ENCODE results near the gene OR2AG2. TPM values are rescaled to one million over a fixed set of nuclear protein-coding genes. Genes with fewer than 3 reads are reported as not detected.

The OR2AG2 gene
- total RNA-seq, 2 donors from 2014 or later = 0.47 TPM; not detected in 1

DNA sequence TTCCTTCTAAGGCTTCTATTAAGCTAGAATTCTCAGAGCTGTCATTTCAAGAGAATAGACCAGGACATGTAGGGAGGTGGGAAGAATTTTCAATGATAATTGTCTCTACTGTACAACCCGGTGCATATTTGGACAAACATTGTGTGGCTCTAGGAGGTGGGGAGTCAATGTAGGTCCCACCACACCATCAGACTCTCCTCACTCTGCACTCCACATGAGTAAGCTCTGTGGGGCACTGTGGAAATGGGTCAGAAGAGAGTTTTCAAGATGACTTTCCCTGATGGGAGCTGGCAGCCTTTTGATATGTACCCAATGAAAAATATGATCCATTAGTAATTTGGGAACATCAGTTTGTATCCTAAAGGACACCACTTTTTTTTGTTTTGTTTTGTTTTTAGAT is 33.2 kb downstream of the OR2AG2 start:
- Histone ChIP-seq H3K9me3 (no peaks in the 10 kb centered on the region), H3K27ac (no peak overlapping the region), H3K36me3 (no peaks in the 10 kb centered on the region), H3K4me1 (no peaks in the 10 kb centered on the region), H3K27me3 (no peaks in the 10 kb centered on the region), H3K4me3 (no peak overlapping the region), H3K9ac (ENCODE audit: low read depth in 2 of 2, low read length in 2 of 2) (no peak overlapping the region)
- intact Hi-C loops (cut with DNase I) = no loop called here
- TF ChIP-seq, protein P1, sequence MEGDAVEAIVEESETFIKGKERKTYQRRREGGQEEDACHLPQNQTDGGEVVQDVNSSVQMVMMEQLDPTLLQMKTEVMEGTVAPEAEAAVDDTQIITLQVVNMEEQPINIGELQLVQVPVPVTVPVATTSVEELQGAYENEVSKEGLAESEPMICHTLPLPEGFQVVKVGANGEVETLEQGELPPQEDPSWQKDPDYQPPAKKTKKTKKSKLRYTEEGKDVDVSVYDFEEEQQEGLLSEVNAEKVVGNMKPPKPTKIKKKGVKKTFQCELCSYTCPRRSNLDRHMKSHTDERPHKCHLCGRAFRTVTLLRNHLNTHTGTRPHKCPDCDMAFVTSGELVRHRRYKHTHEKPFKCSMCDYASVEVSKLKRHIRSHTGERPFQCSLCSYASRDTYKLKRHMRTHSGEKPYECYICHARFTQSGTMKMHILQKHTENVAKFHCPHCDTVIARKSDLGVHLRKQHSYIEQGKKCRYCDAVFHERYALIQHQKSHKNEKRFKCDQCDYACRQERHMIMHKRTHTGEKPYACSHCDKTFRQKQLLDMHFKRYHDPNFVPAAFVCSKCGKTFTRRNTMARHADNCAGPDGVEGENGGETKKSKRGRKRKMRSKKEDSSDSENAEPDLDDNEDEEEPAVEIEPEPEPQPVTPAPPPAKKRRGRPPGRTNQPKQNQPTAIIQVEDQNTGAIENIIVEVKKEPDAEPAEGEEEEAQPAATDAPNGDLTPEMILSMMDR (IDR thresholded peaks at IDR 0.05) = no peak
- DNase-seq = no peak

DNA sequence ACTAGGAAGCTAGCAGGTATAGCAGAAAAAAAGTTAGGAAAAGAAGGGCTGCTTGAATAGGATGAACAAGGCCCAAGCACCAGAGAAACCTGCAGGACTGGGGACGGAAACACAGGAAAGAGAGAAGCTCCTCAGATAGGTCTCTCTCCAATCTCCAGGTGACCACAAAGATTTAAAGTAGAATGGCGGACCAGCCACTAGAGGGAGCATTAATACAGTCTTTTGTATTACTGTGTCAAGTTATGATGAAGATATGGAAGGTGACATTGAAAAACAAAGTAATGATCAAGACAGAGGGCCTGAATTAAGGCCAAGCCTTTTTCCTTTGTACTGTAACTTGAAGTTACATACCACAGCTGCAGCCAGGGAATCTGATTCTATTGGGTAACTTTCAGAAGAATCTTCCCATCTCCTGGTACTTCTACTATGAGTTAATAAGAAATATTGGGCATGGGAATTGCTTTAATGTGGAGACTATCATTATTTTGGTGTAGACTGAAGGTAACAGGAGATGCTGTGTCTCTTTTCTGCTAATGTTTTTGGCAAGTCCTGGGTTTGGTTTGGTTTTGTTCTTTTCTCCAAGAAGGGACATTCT is 33.8 kb downstream of the OR2AG2 start:
- TF ChIP-seq, protein P1 (IDR thresholded peaks at IDR 0.05) = no peak
- DNase-seq = peak; percentile 64
- Histone ChIP-seq H3K27ac (no peak overlapping the region), H3K36me3 (no peaks in the 10 kb centered on the region), H3K9me3 (no peaks in the 10 kb centered on the region), H3K9ac (ENCODE audit: low read depth in 2 of 2, low read length in 2 of 2) (no peak overlapping the region), H3K27me3 (no peaks in the 10 kb centered on the region), H3K4me3 (no peak overlapping the region), H3K4me1 (no peaks in the 10 kb centered on the region)
- intact Hi-C loops (cut with DNase I) = no loop called here

DNA sequence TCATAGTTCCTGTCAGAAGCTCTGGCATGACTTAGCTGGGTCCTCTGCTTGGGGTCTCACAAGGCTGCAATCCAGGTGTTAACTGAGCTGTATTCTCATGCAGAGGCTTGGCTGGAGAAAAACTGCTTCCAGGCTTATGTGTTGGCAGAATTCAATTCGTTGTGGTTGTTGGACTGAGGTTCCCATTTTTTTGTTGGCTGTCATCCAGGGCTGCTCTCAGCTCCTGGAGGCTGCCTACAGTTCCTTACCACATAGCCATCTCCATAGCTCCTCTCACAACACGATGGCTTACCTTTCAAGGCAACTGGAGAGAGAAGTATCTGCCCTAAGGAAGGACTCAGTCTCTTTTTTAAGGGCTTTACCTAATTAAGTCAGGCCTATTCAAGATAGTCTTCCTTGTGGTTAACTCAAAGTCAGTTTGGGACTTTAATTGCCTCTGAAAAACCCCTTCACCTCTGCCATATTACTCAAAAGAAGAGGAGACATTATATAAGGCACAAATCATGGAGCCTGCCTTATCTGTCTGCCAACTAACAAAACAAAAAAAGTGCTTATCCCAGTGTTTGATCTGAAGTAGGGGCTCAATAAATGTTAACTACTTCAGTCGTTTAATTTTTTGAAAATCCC is 35.2 kb downstream of the OR2AG2 start:
- H3K4me3 ChIP-seq = no peak overlapping the region
- H3K27me3 ChIP-seq = no peaks in the 10 kb centered on the region
- intact Hi-C loops (cut with DNase I) = no loop called here
- no peak overlapping the region for H3K9ac ChIP-seq (ENCODE audit: low read depth in 2 of 2, low read length in 2 of 2)
- DNase-seq = no peak
- H3K36me3 ChIP-seq = no peaks in the 10 kb centered on the region
- no peaks in the 10 kb centered on the region for H3K4me1 ChIP-seq
- TF ChIP-seq, protein P1 (IDR thresholded peaks at IDR 0.05) = no peak
- no peaks in the 10 kb centered on the region for H3K9me3 ChIP-seq
- no peak overlapping the region for H3K27ac ChIP-seq

DNA sequence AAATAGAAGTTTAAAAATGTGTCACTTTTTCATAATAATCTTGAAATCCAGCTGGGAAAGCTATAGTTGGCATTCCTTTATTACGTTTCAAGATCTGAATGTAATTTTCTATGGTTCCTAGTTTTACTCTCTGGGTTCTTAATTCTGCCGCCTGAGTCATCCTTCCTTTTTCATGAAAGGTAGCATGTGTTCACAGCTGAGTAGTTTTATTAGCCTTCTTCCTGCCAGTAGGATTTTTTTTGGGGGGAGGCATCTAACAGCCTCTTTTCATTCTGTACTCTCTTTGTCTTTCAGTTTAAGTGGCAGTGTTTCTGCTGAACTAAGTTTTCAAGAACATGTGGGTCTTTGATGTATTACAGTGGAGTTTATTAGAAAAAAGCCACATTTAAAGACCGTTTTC is 36.5 kb downstream of the OR2AG2 start:
- Histone ChIP-seq H3K27ac (no peak overlapping the region), H3K36me3 (no peaks in the 10 kb centered on the region), H3K9ac (ENCODE audit: low read depth in 2 of 2, low read length in 2 of 2) (no peak overlapping the region), H3K4me1 (no peaks in the 10 kb centered on the region), H3K27me3 (no peaks in the 10 kb centered on the region), H3K9me3 (no peaks in the 10 kb centered on the region), H3K4me3 (no peak overlapping the region)
- TF ChIP-seq, protein P1 (IDR thresholded peaks at IDR 0.05) = no peak
- intact Hi-C loops (cut with DNase I) = no loop called here
- no peak for DNase-seq

DNA sequence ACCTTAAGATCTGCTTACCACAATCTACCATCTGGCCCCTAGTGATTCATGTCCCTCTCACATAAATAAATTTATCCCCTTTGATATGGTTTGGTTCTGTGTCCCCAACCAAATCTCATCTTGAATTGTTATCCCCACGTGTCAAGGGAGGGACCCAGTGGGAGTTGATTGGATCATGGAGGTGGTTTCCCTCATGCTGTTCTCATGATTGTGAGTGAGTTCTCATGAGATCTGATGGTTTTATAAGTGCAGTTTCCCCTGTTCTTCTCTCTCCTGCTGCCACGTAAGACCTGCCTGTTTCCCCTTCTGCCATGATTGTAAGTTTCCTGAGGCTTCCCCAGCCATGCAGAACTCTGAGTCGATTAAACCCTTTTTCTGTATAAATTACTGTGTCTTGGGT is 37.2 kb downstream of the OR2AG2 start:
- H3K9ac ChIP-seq (ENCODE audit: low read depth in 2 of 2, low read length in 2 of 2) = no peak overlapping the region
- no peaks in the 10 kb centered on the region for H3K36me3 ChIP-seq
- no peak overlapping the region for H3K4me3 ChIP-seq
- no peaks in the 10 kb centered on the region for H3K27me3 ChIP-seq
- no peak for DNase-seq
- no peak overlapping the region for H3K27ac ChIP-seq
- H3K9me3 ChIP-seq = no peaks in the 10 kb centered on the region
- TF ChIP-seq, protein P1 (IDR thresholded peaks at IDR 0.05) = no peak
- H3K4me1 ChIP-seq = no peaks in the 10 kb centered on the region
- intact Hi-C loops (cut with DNase I) = no loop called here
